NCI-H524 (cell line): Measurements from ENCODE around the gene ZGPAT.
"Not testable (repeated sequence)": the region's sequence is repeated elsewhere in the genome, so short reads cannot be mapped to it uniquely, and the experiment has no call there.

ENCODE experiments used
- DNase-seq, 2 experiments: peaks; one replicate each; lab custom pipeline; 2025; lab: John Stamatoyannopoulos, UW

Gene ZGPAT

GRCh38 chr20:63707558-63708300 is at the start of gene ZGPAT, which contains the start of gene ARFRP1:
Gene ZGPAT, plus strand, starts transcription at chr20:63708039. Its CDS starts 542 bp downstream, at chr20:63708581.
Gene ARFRP1, minus strand, starts transcription at chr20:63707976. Its CDS starts 885 bp downstream, at chr20:63707091.
- DNase-seq: peak; percentile 63 to 72

GRCh38 chr20:63658749-63659187 is 49.1 kb upstream of the ZGPAT start:
- DNase-seq: no peak

- no peak for DNase-seq
Observed at GRCh38 chr20:63659370-63659769, 48.5 kb upstream of the ZGPAT start.

- not testable (repeated sequence) for DNase-seq
Observed at GRCh38 chr20:63660174-63660573, 47.7 kb upstream of the ZGPAT start.

- no peak for DNase-seq
Observed at GRCh38 chr20:63660622-63661021, 47.2 kb upstream of the ZGPAT start.

GRCh38 chr20:63661108-63661507 is 46.7 kb upstream of the ZGPAT start:
- no peak for DNase-seq

- no peak for DNase-seq
Observed at GRCh38 chr20:63661959-63662812, 45.7 kb upstream of the ZGPAT start.

GRCh38 chr20:63662813-63663189 is 45.0 kb upstream of the ZGPAT start:
- DNase-seq: no peak

GRCh38 chr20:63663332-63664066 is 44.3 kb upstream of the ZGPAT start:
- DNase-seq: no peak

GRCh38 chr20:63664143-63664851 is 43.5 kb upstream of the ZGPAT start:
- DNase-seq: no peak

- DNase-seq: no peak
Observed at GRCh38 chr20:63664861-63665594, 42.8 kb upstream of the ZGPAT start.

- no peak for DNase-seq
Observed at GRCh38 chr20:63665708-63666107, 42.1 kb upstream of the ZGPAT start.

- DNase-seq: no peak
Observed at GRCh38 chr20:63667858-63668257, 40.0 kb upstream of the ZGPAT start.

- no peak for DNase-seq
Observed at GRCh38 chr20:63668351-63668750, 39.5 kb upstream of the ZGPAT start.

- DNase-seq: not testable (repeated sequence)
Observed at GRCh38 chr20:63671695-63672094, 36.1 kb upstream of the ZGPAT start.

GRCh38 chr20:63672666-63673065 is 35.2 kb upstream of the ZGPAT start:
- DNase-seq: no peak

GRCh38 chr20:63673951-63674350 is 33.9 kb upstream of the ZGPAT start:
- no peak for DNase-seq

- DNase-seq: no peak
Observed at GRCh38 chr20:63675681-63676368, 32.0 kb upstream of the ZGPAT start.

- DNase-seq: no peak
Observed at GRCh38 chr20:63678071-63678470, 29.8 kb upstream of the ZGPAT start.
